HG02970 (cell line): ENCODE measurements around the gene CD99L2.

Experiments
- ATAC-seq: cut with Tn5 transposase; IDR thresholded peaks from one replicate; pipeline ENCODE4 v1.9.1; 2021; ENCODE audit warnings: mild to moderate bottlenecking, moderate library complexity, moderate number of reproducible peaks; ENCODE audit not compliant: unreplicated experiment, low FRiP score

Gene CD99L2

DNA sequence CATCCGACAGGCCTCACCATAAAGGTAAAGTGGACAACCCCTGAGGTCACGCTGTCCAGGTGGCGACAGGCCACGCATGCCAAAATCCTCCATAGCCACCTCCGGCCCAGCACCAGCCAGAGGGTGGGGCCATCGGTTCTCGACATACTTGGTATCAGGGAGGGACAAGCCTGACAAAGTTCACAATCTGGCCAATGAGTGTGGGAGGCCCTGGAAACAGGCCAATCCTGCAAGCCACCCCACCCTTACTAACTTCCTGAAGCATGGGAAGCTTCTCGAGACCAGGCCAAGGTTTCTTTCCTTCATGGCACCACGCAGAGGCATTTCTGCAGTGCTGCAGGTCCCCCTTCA, 131.4 kb downstream of the CD99L2 start:
- ATAC-seq, result no peak

DNA sequence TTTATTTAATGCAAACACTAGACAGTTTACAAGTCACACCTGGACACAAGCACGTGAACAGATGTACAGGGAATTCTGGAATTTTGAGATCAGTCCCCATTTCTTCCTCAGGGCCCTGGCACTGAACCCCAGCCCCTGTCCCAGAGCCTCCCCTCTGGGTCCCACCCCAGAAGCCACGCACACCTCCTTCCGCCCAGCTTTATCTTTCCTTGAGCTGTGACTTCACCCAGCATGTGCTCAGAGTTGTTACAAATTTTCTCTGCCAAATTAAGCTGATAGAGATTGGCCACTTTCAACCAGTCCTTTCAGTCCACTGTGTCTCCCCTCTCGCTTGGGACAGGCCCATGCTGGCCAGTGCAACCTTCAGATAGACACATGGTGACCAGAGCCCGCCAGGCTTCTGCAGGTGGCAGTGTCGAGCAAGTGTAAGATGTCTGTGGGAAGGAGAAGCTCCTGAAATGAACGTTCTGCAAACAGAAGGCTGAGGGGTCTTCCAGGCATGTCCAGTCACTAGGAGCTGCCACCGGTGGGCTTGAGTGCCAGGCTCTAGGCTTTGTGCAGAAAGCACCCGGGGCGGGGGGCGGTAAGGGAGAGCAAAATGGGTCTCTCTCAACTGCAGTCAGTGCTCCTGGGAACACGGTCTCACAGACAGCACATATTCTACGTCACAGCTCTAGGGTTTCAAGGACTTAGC, 132.0 kb downstream of the CD99L2 start:
- ATAC-seq, result no peak

DNA sequence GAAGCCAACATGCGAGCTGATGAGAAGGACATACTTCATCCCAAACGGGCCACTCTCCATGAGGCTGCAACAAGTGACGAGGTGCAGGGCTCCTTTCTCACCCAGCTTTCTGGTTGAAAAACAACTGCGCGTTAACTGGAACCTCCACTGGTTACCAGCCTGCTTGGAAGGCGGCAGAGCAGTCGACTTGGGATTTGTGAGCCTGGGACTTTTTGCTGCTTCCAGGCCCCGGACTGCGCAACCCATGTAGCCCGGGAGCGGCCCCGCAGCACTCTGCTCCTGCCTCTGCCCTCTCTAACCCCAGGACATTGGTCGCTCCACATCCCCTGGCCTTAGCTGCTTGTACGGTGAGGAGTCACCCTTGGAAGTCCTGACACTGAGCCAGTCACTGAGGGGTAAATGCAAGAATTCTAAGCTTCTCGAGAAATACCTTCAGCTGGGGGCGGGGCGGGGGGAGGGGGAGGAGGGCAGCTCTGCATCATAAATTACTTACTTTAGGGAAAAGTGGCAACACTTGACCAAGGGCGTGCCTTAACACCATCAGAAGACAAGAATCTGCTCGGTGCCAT, 132.6 kb downstream of the CD99L2 start:
- ATAC-seq, result no peak

DNA sequence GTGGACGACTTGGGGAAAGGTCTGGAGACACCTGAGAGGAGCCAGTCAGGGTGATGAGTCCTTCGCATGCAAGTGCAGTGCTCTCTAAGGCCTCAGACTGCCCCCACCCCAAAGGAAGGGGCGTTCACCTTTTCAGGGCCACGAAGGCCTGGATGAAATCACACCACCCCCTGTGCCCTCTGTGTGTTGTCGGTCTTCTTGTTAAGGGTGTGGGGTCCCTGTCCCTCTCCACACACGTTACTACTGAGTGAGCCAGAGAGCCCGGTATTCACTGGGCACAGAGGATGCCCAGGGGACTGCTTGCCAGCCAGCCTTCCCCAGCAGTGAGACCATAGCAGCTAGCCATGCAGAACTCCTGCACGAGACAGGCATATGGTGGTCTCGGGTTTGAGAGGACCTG, 133.2 kb downstream of the CD99L2 start:
- ATAC-seq, result no peak

DNA sequence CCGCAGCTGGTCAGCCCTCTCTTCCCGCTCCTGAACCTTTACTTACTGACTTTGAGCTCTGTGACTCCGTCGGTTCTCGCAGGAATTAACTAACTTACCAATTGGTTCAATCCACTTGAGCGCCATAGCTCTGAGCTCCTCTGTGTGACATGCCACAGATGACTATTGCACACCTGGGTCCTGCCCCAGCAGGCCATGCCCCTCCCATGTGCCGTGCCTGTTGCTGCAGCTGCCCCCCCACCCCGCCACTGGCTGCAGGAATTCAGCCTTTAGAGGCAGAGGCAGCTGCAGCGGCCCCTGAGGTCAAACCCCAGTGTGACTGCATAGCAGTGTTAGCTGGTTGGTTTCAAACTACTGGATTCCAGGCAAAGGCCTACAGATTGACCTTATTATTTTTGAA, 134.7 kb downstream of the CD99L2 start:
- ATAC-seq, result no peak

DNA sequence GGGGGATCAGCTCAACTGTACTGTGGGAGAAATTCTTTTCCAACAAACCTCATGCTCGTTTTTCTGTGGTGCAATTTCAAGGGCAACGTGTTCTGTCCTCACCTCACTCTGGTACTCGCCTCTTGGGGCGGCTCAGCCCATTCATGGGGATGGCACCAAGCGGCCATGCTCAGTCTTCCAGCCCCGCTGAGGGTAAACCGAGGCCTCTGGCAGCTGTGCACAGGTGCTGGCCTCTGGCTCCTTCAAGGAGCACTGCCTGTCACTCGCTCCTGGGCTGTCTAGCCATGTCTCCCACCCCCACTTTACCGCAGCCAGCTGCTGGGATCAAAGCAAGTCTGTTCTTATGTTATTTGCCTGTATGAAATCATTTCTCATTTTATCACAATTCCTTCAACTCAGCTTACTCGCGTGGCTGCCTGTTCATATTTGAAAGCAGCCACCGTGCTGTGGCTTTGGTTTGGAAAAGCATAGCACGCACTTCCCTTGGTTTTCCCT, 135.1 kb downstream of the CD99L2 start:
- ATAC-seq, result no peak

DNA sequence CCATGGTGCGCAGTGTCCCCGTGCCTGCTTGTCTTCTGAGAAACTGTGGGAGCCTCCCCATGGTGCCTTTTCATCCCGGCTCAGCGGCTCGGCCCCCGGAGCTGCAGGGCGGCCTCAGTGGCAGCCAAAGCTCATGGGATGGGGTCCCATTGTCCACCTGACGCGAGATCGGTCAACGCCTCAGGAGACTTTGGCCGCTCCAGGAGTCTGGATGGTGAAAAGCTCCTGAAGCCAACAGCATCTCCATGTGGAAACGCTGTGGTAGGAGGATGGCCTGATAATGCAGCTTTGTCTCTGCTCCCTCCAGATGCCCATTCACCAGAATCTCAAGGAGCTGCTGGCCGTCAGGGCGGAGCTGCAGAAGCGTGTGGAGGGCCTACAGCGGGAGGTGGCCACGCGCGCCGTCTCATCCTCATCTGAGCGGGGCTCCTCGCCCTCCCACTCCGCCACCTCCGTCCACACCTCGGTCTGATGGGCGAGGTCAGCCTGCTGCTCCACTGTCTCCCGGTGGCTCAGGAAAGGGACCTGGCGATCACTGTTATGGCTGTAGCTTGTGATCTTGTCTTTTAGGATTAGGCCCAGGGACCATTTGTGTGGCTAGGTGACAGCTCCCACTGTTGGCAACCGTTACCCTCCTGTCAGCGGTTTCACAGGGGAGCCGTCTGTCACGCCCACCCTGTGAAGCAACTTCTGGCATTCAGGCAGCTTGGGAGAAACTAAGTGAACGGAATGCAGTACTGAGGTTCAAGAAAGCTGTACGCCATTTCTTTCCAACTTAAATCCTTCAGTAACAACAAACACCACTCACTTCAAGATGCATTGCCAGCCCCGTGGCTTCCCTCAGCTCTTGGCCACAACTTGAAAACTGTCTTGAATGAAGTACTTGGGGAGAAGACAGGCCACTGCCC, 136.0 kb downstream of the CD99L2 start:
- no peak for ATAC-seq

DNA sequence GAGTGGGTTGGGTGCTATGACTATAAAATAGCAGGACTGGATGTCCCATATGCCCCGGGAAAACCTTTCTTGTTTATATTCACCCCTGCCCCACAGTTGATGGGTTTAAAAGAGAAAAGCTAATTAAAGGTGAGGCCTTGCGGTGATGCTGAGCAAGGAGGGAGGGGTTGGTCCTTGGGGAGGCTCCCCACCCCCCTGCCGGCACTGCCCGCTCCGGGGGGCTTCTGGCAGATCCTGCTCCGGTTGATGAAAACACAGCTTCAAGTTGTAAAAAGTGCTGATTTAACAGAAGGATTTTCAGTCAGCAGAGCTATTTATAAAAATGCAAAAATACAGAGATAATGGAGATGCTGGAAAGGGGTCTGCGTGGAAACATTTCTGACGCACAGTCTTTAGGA, 136.7 kb downstream of the CD99L2 start:
- no peak for ATAC-seq

DNA sequence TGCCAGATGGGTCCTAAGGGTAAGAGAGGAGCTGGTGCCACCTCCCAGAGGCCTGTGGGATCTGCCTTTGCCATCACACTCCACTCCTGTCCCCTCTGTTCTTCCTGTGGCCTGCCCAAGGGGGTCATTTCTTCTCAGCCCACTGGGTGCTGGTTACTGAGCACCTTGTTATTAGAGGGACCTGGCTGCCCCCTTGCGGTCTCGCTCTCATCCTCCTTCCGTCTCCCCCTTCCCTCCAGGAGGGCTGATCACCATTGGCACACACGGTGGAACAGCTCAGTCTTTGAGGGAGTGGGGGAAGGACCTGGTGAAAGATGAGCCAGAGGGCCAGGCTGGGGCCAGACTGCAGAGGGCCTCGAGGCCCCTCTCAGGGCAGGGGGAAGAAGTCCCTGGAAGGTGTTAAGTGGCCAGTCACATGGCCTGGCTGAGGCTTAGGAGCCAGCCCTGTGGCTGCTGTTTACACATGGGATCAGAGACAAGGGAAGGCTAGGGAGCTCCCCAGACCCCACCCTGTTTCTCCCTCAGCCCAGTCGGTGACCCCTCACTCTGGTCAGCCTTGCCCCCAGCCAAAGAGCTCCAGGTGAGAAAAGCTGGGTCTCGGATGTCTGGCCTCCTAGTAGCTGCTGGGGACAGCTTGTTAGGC, 137.2 kb downstream of the CD99L2 start:
- ATAC-seq, result no peak

DNA sequence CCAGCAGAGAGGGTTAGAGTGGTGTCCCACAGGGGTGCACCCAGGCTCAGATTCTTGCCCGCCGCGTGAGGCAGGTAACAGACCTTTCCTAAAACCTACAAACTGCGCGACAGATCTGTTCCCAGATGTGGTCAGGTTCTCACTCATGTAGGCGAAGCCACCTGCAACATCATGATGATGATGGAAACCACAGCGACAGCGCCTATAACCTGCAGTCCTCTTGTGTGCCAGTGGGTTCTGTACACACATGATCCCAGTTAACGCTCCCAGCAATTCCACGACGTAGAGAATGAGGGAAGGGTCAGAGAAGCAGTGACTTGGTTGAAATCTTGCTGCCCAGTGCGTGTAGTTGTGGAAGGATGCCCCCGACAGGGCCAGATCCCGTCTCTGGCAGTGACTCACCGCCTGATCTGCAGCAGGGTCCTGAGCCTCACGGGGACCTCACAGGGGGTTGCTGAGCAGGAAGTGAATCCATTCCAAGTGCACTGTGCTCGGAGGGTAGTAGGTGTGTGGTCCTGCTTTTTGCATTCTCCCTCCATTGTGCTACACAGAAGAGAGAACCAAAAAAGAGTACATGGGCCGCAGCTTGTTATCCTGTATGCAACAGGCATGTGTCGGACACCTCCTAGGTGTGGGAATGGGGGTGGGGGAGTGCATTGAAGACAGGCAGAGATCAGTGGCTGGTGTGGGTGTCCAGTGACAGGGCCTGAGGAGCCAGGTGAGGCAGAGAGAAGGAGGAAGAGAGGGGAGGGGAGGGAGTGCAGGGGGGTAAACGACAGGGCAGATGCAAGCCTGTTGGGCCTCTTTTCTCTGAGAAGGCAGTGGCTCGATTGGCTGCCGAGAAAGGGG, 138.7 kb downstream of the CD99L2 start:
- no peak for ATAC-seq

DNA sequence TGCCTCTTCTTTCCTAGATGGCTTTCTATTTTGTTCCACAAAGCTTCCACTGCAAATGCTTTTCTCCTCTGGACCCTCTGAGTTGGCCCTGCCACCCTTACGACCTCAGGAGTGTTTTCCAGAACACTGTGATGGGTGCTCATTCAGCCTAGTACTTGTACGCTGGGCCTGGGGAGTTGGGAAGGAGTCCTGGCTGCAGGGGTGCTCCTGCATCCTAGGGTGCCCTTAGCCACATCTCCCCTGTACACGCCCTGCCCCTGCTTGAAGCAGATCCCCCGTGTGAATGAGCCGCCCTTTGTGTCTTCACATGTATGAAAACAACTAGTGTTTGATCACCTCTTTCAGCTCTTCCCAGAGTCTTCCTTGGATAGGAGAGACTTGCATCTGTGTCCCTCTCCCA, 141.1 kb downstream of the CD99L2 start:
- ATAC-seq, result no peak

DNA sequence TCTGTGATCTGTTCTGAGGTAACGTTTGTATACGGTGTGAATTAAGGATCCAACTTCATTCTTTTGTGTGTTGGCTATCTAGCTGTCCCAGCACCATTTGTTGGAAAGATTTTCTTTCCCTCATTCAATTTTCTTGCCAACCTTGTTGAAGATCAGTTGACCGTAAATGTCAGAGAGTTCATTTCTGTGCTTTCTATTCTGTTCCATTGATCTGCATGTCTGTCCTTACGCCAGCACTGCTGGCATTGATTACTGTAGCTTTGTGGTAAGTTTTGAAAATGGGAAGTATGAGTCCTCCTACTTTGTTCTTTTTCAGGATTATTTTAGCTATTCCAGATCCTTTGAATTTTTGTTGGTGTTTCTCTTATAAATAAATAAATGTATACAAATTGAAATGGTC, 144.5 kb downstream of the CD99L2 start:
- no peak for ATAC-seq

DNA sequence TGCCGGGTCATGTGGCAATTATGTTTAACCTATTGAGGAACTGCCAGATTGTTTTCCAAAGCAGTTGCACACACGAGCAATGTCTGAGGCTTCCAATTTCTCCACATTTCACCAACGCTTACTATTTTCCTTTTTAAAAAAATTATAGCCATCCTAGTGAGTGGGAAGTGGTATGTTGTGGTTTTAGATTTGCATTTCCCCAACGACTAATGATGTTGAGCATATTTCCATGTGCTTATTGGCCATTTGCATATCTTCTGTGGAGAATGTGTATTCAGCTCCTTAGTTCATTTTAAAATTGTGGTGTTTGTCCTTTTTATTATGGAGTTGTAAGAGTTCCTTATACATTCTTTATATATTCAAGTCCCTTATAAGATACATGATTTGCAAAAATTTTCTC, 145.1 kb downstream of the CD99L2 start:
- no peak for ATAC-seq

DNA sequence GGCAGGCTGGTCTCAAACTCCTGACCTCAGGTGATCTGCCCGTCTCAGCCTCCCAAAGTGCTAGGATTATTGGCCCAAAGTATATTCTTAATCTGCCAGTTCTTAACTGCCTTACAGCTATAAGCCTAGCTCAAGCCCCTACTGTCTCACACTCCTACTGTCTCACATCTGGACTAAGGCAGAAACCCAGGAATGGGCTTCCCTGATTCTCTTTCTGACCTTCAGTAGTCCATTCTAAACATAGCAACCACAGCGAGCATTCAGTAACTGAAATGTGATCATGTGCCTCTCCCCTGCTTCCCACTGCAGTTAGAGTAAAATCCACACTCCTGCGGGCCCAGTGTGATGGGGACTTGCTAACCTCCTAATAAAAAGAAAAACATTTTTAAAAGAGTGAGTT, 146.3 kb downstream of the CD99L2 start:
- no peak for ATAC-seq

DNA sequence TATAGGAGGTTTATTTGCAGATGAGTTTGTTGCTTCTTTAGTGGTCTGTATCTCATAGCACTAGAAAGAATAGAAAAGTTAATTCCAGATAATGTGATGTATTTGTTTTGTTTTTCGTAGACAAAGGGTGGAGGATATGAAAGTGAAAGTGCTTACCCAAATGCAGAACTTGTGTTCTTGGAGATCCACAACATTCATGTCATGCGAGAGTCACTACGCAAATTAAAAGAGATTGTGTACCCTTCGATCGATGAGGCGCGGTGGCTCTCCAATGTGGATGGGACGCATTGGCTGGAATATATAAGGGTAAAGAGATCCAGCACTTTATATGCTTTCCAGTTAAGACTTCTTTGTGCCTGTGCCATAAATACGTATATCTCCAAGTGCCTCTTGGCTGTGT, 162.0 kb downstream of the CD99L2 start:
- no peak for ATAC-seq

DNA sequence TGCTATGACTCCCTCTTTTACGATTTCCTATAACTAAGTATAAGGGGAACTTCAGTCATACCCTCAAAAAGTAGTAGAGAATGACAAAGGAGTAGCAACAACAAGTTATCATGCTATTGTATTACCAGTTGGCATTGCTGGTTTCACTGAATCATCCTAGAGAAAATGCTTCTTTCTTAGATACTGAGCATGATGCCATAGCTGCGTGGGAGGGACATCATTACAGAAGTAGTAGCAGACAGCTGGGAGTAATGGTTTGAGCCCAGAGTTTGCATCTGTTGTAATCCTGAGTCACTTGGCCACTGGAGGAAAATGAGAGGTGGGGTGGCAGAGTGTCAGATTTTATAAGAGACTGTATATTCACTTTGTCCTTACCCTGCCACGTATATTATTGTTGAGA, 166.7 kb downstream of the CD99L2 start:
- ATAC-seq, result no peak

DNA sequence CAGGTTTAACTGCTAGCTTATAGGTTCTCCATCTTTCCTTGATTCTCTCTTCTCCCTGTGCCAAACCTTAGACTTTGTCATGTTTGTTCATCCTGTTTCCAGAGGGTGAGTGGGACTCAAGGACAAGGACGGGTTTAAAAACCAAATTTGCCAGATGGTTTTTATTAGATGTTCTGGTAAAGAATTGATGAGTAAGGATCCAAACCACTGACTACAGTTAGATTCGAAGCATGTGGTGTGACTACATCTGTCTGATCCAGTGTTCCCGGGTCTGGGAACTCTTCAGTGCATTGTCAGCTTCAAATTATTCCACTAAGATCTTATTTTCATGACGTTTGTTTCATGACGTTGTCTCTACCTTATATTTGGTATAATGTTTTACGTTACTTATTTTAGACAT, 167.7 kb downstream of the CD99L2 start:
- no peak for ATAC-seq

DNA sequence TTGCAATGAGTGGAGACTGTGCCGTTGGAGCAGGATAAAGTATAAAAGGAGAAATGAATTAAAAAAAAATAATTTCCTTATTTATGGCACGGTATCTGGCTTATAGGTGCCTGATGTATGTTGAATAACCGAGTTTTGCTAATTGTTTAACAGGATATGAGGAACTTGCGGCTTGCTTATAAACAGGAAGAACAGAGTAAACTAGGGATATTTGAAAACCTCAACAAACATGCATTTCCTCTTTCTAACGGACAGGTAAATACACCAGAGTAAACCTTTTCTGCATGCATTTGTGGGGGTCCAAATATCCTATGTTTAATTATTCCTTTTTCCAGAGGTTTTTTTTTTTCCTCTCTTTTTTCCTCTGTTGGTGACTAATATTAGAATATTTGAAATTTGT, 168.5 kb downstream of the CD99L2 start:
- ATAC-seq, result no peak

DNA sequence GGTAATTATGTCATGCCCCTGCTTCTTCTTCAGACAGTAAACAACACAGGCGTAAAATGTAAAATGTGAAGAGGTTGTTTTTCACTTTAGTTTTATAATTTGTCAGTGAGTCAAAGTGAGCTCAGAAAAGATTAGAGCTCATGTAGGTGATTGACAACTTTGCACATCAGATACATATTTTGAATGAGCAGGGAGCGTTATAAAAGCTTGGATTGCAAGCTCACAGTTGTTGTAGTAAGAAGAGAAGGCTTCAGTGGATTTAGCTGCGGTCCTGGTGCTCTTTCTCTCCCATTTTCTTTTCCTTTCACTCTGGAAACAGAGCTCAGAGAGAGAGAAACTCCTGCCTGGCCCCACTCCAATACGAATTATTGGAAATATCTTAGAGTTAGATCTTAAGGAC, 178.8 kb downstream of the CD99L2 start:
- ATAC-seq, result no peak
